Kidney glomerular epithelial cell (primary cell): ENCODE data around the gene VPS9D1.

ENCODE experiments used
- DNase-seq: peaks from one replicate; lab custom pipeline; 2025; lab: John Stamatoyannopoulos, UW

Gene VPS9D1

DNA sequence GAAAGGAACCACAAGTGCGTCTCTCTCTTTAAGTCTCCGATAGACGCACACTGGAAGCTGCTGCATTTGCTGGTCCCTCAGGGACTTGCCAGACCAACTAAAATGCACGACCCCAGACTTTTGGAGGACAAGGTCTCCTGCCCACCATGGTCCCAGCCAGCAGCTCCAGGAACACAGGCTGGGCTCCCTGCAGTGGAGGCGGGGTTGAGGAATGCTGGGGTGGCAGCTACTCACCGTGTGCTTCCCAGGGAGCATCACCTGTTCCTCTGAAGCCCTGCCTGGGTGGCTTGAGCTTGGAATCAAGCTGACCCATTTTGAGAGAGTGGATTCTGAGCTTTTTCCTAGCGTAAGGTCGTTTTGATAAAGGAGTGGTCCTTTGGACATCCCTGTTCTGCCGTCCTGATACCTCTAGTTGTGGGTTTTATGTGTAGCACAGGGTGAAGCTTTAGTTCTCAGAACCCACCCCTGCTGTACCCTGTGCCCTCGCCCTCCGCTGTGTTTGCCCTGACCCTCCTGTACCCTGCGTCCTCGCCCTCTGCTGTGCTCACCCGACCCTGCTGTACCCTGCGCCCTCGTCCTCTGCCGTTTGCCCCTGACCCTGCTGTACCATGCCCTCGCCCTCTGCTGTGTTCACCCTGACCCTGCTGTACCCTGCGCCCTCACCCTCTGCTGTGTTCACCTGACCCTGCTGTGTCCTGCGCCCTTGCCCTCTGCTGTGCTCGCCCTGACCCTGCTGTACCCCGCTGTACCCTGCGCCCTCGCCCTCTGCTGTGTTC lies 11.6 kb upstream of the VPS9D1 start:
- no peak for DNase-seq

DNA sequence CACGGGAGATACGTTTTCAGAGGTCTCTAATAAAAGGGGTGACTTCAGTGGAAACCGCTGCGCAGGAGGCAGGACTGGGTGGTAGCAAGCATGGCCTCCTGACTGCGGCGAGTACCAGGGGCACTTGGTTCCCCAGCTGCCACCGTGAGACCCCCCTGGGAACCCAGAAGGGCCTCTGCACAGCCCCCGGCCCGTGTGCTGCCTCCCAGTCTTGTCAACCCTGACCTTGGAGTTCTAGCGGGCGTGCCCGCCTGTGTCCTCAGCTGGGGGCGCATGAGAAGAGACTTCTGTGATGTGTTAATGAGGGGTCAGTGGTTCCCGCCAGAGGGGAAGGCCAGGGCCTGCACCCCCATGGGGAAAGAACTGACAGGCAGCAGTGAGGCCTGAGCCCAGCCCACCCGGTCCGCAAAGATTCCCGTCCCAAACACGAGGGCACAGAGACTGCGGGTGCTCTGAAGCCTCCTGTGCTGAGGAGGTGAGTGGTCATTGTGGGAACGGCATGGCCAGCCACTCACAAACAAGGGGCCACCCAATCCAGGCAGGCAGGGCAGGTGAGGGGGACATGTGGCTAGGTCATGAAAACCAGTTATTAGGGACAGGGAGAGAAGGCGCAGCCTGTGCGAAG lies 10.0 kb upstream of the VPS9D1 start:
- no peak for DNase-seq

DNA sequence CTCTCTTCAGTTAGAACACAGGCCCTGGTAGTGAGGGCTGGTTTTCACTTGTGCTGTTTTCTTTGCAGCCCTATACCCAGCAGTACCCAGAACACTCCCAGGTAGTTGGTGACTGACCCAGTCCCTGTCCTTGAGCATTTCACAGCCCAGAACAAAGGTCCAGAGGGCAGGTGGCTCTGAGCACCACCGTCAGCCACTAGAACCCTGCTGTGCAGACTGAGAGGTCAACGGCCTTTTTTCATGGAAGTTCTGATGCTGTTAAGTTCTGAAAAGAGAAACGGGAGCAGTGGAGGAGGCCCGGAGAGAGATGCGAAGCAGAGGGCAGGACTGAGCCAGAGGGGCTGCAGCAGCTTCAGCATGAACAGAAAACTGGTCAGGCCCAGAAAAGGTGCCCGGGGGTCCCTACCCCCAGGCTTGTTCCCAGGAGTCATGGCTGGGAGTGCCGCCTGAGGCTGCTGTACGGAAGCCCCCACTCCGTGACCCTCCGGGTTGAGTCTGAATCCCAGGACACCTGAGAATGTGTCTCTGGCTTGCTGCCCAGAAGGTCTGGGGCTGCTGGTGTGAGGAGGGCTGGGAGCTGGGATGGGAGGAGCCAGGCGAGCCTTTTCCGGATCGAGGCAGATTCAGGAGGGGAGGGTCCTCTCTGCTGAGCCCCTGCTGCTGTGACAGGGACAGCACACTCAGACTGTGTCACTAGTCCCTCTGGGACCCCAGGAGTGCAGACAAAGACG lies 9.3 kb upstream of the VPS9D1 start:
- no peak for DNase-seq

DNA sequence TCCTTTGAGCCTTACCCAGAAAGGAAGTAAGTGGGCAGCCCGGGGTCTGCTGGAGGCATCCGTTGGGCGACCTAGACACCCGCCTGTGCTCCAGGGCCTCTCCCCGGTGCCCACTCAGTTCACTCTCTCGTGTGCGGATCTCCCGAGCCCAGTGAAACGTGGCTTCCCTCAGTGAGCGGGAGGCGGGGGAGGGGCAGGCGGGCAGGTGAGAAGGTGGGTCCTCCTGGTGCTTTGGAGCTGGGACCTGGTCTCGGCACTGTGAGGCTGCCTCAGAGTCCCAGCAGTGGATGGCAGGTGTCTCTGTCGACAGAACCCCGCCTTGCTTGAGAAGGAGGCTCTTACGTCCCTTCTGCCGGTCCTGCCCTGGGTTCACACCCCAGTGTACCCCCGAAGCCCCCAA lies 8.6 kb upstream of the VPS9D1 start:
- no peak for DNase-seq

DNA sequence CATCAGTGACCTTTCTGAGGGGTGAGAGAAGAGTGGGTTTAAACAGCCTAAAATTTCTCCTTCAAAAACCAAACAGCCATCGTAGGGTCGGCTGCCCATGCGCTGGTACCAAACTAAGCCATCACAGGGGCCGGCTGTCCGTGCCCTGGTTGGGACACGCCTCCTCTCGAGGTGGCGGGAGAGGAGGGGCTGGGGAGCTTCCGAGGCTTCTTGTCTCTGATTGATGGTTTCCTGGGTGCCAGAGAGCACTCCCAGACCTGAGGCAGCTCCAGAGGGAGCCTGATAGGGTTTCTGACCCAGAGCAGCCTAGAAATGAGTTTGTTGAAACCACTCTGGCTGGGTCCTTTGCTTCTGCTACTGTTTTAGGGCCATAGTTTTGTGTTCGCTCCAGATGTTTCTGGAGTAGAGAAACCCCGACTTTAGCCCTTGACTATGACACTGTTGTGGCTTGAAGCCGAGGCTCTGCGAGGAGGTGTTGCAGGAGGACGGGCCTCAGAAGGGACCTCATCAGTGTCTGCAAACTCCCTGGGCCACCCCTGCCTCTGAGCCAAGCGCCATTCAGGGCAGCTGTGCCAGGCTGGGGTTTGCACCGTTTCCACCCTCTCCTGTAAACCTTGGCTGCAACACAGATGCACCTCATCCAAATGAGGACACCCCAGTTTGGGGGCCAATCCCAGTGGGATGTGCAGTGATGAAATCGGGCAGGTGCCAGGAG lies 6.9 kb upstream of the VPS9D1 start:
- no peak for DNase-seq

DNA sequence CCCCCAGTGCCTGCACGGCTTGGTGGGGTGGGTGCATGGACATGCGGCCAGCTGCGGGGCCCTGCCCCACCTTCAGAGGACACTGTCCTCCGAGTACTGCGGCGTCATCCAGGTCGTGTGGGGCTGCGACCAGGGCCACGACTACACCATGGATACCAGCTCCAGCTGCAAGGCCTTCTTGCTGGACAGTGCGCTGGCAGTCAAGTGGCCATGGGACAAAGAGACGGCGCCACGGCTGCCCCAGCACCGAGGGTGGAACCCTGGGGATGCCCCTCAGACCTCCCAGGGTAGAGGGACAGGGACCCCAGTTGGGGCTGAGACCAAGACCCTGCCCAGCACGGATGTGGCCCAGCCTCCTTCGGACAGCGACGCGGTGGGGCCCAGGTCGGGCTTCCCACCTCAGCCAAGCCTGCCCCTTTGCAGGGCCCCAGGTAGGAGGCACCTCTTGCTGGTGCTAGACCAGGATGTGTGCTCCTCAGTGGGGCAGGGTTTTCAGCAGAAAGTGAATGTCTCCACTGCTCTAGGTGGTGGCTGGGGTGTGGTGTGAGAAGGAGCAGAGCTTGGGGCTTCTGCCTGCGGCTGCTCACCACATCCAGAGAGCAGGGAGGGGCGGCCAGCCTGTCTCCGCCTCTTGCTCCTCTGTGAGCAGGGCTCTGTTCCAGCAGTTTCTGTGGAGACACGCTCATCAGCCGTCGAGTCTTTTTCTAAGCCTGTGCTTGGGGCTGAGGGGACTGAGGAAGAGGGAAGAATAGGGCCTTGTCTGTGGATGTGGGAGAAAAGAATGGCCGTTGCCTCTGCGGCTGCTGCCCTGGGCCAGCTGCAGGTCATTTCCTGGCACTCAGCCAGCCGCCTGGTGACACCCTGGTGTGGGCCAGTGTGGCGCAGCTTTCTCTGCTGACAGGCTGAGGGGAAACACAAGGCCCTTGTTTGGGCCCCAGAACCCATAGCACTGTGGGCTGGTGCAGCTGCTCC lies 2.9 kb upstream of the VPS9D1 start:
- no peak for DNase-seq

DNA sequence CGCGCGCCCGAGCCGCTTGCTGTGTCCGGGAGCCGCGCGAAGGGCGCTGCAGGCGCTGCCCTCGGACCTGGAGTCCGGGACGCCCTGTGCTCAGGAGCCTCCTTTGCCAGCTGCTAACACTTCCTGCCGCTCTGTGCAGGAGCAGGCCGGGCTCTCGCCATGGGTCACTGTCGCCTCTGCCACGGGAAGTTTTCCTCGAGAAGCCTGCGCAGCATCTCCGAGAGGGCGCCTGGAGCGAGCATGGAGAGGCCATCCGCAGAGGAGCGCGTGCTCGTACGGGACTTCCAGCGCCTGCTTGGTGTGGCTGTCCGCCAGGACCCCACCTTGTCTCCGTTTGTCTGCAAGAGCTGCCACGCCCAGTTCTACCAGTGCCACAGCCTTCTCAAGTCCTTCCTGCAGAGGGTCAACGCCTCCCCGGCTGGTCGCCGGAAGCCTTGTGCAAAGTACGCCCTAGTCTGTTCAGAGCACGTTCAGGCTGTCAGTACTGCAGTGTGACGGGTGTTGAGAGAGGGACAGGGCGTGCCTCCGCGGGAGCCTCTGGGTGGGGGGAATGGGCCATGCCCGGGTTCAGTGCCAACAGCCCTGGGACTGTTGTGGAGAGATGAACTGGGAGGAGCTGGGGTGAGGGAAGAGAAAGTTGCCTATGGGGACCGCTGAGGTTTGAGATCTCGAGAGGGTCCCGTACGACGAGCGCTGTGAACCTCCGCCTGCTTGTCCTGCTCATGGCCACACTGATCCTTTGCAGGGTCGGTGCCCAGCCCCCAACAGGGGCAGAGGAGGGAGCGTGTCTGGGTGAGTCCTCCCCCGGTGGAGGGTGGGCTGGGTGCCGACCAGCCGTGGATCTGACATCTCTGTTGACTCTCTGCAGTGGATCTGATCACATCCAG lies 1.9 kb upstream of the VPS9D1 start:
- DNase-seq = no peak

DNA sequence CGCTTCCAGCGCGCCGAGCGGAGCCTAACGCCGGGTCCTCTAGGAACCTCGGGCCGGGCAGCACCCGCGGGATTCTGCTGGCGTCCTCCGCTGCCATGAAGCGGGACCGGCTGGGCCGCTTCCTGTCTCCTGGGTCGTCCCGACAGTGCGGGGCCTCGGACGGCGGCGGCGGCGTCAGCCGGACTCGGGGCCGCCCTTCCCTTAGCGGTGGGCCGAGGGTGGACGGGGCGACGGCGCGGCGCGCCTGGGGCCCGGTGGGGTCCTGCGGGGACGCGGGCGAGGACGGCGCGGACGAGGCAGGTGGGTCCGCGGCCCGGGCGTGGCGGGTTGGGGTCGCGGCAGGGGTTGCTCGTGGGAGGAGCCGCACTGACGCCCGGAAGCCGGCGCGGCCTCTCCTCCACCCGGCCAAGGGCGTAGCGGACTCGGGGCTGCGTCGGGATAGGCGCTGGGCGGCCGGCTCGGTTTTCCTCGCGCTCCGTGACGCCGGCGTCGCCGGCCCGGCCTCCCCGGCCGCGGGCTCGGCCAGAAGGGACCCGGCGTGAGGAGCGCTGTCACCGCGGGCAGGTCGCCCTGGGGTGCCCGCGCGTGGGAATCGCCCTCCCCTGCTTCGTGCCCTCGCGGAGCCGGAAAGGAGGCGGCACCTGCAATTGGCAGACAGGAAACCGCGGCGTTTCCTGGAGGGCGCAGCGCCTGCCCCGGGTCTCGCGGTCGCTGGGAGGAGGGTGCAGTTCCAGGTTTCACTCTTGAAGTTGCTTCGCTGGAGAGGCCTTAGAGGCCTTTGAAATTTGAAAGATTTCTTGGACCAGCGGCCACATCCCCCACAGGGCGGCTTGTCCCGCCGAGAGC lies 1.1 kb upstream of the VPS9D1 start:
- DNase-seq = peak; percentile 55

DNA sequence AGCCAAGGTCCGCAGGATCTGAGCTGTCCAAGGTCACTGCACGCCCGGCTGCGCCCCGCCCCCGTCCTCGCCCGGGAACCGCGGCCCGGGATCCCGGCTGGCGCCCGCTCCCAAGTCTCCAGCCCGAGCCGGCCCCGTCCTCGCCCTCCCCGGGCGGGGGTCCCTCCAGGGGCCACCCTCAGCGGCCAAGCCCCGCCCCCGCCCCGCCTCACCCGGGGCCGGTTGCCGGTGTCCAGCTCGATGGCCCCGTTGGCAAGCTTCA lies 216 bp downstream of the VPS9D1 start:
- no peak for DNase-seq

DNA sequence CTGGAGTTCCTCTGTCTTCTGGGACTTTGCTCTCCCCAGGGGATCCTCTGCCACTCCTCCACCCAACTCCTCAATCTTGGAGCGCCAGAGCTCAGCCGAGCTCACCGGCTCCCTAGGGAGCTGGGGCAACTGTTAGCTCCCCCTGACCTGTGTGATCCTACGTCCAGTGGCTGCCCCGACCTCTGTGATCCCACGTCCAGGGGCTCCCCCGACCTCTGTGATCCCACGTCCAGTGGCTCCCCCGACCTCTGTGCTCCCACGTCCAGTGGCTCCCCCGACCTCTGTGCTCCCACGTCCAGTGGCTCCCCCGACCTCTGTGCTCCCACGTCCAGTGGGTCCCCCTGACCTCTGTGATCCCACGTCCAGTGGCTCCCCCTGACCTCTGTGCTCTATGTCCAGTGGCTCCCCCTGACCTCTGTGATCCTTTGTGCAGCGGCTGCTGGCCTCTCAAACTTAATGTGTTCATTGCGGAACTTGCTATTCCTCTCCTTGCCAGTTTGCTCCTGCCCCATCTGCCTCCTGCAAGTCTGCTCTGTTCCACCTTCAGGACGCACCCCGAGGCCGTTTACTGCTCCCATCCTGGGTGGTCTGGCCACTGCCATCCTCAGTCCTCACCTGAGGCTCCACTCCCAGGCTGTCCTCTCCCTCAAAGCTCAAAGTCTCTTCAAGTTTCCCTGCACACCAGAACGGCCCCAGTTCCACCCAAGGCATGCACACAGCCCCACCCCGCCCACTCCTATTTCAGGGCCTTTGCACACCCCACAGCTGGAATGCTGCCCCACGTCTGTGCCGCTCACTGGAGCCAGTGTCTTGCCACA lies 2.8 kb downstream of the VPS9D1 start:
- no peak for DNase-seq

DNA sequence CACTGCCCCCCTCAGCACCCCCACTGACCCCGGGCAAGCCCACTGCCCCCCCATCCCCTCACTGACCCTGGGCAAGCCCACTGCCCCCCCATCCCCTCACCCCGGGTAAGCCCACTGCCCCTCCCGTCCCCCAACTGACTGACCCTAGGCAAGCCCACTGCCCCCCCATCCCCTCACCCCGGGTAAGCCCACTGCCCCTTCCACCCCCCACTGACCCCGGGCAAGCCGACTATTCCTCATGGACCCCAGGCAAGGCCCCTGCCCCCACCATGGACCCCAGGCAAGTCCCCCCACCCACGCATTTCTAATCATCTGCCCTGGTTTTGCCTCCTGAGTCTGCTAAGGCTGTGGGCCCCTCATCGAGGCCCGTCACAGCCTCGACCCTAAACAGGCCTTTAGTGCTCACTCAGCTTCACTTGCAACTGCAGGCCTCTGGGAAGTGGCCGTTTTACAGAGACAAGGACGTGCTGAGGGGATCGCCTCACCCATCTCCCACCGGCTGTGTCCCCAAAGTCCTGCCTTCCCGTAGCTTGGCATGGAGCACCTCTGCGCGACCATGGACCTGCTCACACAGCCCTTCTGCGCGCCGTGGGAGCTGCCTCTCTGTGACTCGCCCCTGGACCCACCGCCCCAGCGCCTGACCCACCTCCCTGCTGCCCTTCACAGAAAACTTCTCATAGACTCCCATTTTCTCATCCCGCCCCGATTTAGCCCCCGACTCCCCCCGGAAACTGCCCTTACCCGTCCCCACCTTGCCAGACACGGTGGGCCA lies 3.6 kb downstream of the VPS9D1 start:
- no peak for DNase-seq

DNA sequence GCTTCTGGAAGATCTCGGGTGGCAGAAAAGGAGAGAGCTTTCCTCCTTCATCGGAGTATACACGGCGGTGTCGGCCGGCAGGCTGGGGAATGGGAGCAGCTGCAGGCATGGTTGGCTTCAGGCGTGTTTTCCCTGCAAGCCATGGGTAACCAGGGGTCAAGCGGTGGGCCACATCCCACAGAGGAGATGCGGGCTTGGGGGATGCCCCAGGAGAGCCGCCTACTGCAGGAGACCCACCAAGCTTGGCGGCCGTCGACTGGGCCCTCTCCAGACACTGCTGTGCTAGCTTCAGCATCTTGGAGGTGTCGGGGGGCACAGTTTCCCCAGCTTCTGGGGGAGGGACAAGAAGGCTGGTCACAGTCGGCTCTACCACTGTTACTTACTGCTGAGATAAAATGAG lies 4.2 kb downstream of the VPS9D1 start:
- no peak for DNase-seq

DNA sequence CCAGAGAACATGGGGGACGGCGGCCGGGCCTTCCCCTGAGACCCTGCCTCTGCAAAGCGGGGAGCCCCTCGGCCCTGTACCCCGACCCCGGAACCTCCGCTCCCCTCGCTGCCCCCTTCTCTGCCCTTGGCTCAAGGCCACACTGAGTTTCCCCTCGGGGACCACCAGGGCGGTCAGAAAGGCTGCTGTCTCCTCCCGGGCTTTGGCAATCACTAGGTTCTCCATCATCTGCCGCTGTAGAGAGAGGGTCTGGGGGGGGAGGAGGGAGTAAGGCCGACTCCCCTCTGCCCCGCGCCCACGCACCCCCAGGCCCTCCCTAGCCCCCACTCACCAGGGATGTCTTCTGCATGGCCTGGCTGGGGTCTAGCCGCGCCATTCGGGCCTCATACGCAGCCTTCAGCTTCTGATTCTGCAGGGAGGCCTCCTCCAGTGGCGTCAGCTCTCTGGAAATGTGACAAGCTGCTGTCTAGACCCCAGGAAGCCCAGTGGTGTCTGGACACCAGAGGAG lies 8.4 kb downstream of the VPS9D1 start:
- DNase-seq = no peak

DNA sequence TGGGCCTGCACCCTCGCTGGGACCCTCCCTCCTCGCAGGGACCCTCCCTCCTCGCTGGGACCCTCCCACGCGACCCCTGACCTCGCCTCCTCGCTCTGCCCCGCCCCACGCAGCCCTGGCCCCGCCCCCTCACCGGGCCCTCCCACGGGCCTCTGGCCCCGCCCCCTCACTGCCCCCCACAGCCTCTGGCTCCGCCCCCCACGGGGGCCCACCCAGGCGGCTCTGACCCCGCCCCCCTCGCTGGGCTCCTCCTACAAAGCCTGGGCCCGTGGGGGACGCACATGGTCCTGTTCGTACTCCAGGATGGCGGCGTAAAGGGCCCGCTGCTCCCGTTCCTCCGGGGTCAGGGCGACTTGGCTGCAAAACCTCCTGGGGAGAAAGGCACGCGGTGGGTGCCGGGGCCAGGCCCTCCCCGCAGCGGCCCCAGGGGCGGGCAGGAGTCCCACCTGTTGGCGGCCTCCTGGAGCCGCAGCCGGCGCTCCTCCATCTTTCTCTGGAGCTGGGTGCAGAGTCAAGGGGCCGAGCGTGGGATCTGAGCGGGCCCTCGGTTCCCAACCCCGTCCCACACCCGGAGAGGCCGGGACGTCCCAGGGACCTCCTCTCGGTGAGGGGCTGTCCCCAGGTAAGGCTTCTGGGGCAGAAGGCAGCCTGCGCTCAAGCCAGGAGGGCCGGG lies 9.0 kb downstream of the VPS9D1 start:
- peak; percentile 37 for DNase-seq

DNA sequence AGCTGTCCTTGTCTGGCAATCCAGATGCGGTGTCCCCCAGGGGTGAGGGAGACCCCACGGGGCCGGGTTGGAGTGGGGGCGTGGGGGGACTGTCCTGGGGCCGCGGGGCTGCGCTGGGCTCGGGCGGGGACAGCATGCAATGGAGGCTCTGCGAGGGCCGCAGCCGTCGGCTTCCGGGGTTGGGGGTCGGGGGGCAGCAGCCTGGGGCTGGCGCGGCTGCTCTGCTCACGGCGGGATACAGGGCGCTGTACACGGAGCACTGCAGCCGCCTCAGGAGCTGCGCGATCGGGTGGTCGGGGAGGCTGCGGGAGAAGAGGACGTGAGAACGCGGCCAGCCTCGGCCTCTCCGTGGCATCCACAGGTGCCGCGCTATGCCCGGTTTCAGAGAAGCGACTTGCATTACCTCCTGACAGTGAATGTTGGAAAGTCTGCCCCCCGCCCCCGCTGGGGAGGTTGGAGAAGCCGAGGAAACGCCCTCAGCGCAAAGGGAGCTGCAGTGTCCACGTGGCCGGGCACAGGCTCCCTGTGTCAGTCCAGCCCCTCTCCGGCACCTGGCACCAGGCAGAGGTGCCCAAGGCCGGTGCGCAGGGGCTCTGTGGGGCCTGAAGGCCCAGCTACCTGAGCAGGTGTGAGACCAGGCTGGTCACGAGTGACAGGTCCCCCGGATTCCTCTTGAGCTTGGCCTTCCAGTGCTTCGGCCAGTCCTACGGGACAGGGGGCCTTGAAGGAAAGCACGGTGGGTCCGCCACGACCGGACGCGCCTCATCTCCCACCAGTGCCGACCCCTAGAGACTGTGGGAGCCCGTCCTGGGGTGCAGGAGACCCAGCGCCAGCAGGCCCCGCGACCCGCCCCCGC lies 9.8 kb downstream of the VPS9D1 start:
- DNase-seq = no peak

DNA sequence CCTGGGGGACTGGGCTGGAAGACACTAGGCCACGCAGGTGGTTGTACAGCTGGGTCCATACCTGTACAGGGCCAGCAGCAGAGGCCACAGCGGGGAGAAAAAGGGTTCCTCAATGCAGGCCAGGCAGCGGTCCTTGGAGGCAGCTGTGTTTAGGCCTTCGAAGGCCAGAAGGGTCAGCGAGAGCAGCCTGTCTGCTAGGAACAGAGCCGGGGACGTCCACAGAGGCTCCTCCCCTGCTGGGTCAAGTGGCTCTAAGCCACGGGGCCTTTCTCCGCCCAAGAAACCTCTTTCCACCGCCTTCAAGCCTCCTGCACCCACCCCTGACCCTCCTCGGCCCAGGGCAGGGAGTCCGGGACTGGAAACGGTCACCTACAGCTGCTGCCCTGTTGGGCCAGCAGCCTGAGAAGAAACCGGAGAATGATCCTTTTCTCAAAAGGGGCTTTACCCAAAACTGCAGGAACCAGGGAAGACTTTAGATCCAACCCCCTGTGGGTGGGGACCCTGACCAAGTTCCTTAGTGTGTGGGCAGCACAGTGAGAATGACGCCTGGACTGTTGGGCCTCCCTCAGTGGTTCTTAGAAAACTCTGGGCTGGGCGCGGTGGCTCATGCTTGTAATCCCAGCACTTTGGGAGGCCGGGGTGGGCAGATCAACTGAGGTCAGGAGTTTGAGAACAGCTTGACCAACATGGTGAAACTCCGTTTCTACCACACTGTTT lies 10.8 kb downstream of the VPS9D1 start:
- no peak for DNase-seq
